Liver (tissue), 9 donors: ENCODE results near the gene ST8SIA5. TPM values are rescaled to one million over a fixed set of nuclear protein-coding genes. Genes with fewer than 3 reads are reported as not detected.

Source experiments
- DNase-seq: peaks from one replicate; pipeline ENCODE4 v3.0.0-alpha.2; 2017; ENCODE audit warnings: low spot score
- H3K27ac ChIP-seq, 2 donors: one replicate each; pipeline ENCODE4 v1.7.0; 2013; ENCODE audit warnings: inconsistent platforms in 2 of 2, low read length in 2 of 2, control low read depth in 1 of 2, low read depth in 1 of 2, mild to moderate bottlenecking in 1 of 2
- H3K27me3 ChIP-seq, 4 donors: one replicate each; pipeline versions ENCODE4 v1.6.1 to v1.7.0; 2013; ENCODE audit warnings: low read length in 3 of 4, inconsistent platforms in 1 of 4, mild to moderate bottlenecking in 1 of 4, moderate library complexity in 1 of 4; ENCODE audit not compliant: control insufficient read depth in 4 of 4, insufficient read depth in 4 of 4
- H3K36me3 ChIP-seq, 4 donors: one replicate each; pipeline versions ENCODE4 v1.6.1 to v1.7.0; 2013; ENCODE audit warnings: low read length in 3 of 4, mild to moderate bottlenecking in 3 of 4, low read depth in 1 of 4, moderate library complexity in 1 of 4; ENCODE audit not compliant: control insufficient read depth in 4 of 4, insufficient read depth in 3 of 4
- H3K4me1 ChIP-seq, 4 donors: one replicate each; pipeline versions ENCODE4 v1.6.1 to v1.7.0; 2013; ENCODE audit warnings: low read length in 3 of 4, mild to moderate bottlenecking in 3 of 4, moderate library complexity in 1 of 4; ENCODE audit not compliant: control insufficient read depth in 4 of 4, insufficient read depth in 4 of 4
- H3K4me3 ChIP-seq, 3 donors: one replicate each; pipeline versions ENCODE4 v1.6.1 to v1.7.0; 2013; ENCODE audit warnings: low read length in 3 of 3, control low read depth in 1 of 3, low read depth in 1 of 3, mild to moderate bottlenecking in 1 of 3
- H3K9ac ChIP-seq, 2 donors: one replicate each; pipeline ENCODE4 v1.7.0; 2013; ENCODE audit warnings: low read length in 2 of 2, mild to moderate bottlenecking in 2 of 2, moderate library complexity in 2 of 2, control low read depth in 1 of 2, low read depth in 1 of 2
- H3K9me3 ChIP-seq, 4 donors: one replicate each; pipeline versions ENCODE4 v1.6.1 to v1.7.0; 2013; ENCODE audit warnings: low read length in 3 of 4; ENCODE audit not compliant: control insufficient read depth in 4 of 4
- EGR1 ChIP-seq, 2 donors: IDR thresholded peaks; 2 replicates each; pipeline ENCODE4 v1.6.1; 2016 to 2018; ENCODE audit warnings: antibody characterized with exemption in 2 of 2, low read depth in 2 of 2
- FOXA1 ChIP-seq: IDR thresholded peaks from 2 replicates; pipeline ENCODE4 v1.6.1; 2016; ENCODE audit warnings: antibody characterized with exemption
- GABPA ChIP-seq, 2 donors: IDR thresholded peaks in 1 of 2; conservative IDR thresholded peaks in 1 of 2; 2 replicates each; pipeline ENCODE4 v1.6.1; 2016; ENCODE audit warnings: antibody characterized with exemption in 2 of 2, mild to moderate bottlenecking in 1 of 2, moderate library complexity in 1 of 2
- HNF4G ChIP-seq: IDR thresholded peaks from 2 replicates; pipeline ENCODE4 v1.6.1; 2016; ENCODE audit warnings: antibody characterized with exemption
- JUND ChIP-seq, 2 donors: IDR thresholded peaks; 2 replicates each; pipeline ENCODE4 v1.6.1; 2016; ENCODE audit warnings: antibody characterized with exemption in 2 of 2
- NR2F2 ChIP-seq: IDR thresholded peaks from 2 replicates; pipeline ENCODE4 v1.6.1; 2016; ENCODE audit warnings: antibody characterized with exemption
- RXRA ChIP-seq, 2 donors: IDR thresholded peaks; 2 replicates each; pipeline ENCODE4 v1.6.1; 2017 to 2018; ENCODE audit warnings: antibody characterized with exemption in 2 of 2, mild to moderate bottlenecking in 1 of 2
- SP1 ChIP-seq: IDR thresholded peaks from 2 replicates; pipeline ENCODE4 v1.6.1; 2018; ENCODE audit warnings: antibody characterized with exemption, mild to moderate bottlenecking
- TAF1 ChIP-seq: conservative IDR thresholded peaks from 2 replicates; pipeline ENCODE4 v1.6.1; 2016; ENCODE audit warnings: antibody characterized with exemption, mild to moderate bottlenecking
- ZBTB33 ChIP-seq: IDR thresholded peaks from 2 replicates; pipeline ENCODE4 v1.6.1; 2016; ENCODE audit warnings: antibody characterized with exemption
- WGBS: extraction: QIAGEN DNeasy Blood & Tissue Kit; methylation state at CpG from one replicate; pipeline ENCODE4 v1.1.7; 2013; 5-methylcytosine and 5-hydroxymethylcytosine counted together
- polyA plus RNA-seq, 2 donors: library from polyadenylated mRNA; stranded (reverse) in 1 of 2; unstranded in 1 of 2; fragments of 200-250 nt in 1 of 2; fragments of >200 nt in 1 of 2; fragmentation: Nextera tagmentation in 1 of 2; extraction: Ambion mirVana in 1 of 2; gene quantifications; one replicate each; pipeline versions ENCODE4 v1.2.1 to v1.2.3, GENCODE V29; 2013 to 2015
- total RNA-seq, 2 donors: library from RNA; depleted of rRNA; stranded (reverse); fragments of >200 nt; gene quantifications; one replicate each; pipeline ENCODE4 v1.2.3, GENCODE V29; 2014
- TF ChIP-seq, protein P1 (sequence below): fragments of 150-350 bp; IDR thresholded peaks from 2 replicates; pipeline ENCODE4 v1.5.1; 2017; ENCODE audit warnings: improper control_type of control experiment, low read depth, low read length; ENCODE audit not compliant: missing input control
- TF ChIP-seq, protein P2 (sequence below): IDR thresholded peaks from 2 replicates; pipeline ENCODE4 v1.6.1; 2016; ENCODE audit warnings: antibody characterized with exemption
- TF ChIP-seq, protein P3 (sequence below): IDR thresholded peaks from 2 replicates; pipeline ENCODE4 v1.6.1; 2016; ENCODE audit warnings: antibody characterized with exemption, mild to moderate bottlenecking
- donor health status: healthy.
- donor health status: healthy.
- donor health status: healthy.
- donor health status: healthy.
- donor health status: healthy.

The ST8SIA5 gene
- total and polyA plus RNA-seq, 4 donors, result under 0.01 to 0.12 (median 0.05) TPM; not detected in 1

GRCh38 chr18:46629361-46629760 is 127.5 kb downstream of the ST8SIA5 start:
- no peak for DNase-seq
- WGBS, result 92% methylated on average over 5 of the region's 5 CpGs
- no peak overlapping the region for H3K9ac ChIP-seq
- H3K36me3 ChIP-seq, result no peaks in the 10 kb centered on the region
- peaks cover 0 to 6% (median 0%) of the 10 kb centered on the region in 4 donors for H3K9me3 ChIP-seq
- peaks cover 0 to 3% (median under 1%) of the 10 kb centered on the region in 4 donors for H3K27me3 ChIP-seq
- H3K27ac ChIP-seq, result no peak overlapping the region
- H3K4me1 ChIP-seq, result no peaks in the 10 kb centered on the region
- no peak for TF ChIP-seq TAF1
- TF ChIP-seq, protein P1, sequence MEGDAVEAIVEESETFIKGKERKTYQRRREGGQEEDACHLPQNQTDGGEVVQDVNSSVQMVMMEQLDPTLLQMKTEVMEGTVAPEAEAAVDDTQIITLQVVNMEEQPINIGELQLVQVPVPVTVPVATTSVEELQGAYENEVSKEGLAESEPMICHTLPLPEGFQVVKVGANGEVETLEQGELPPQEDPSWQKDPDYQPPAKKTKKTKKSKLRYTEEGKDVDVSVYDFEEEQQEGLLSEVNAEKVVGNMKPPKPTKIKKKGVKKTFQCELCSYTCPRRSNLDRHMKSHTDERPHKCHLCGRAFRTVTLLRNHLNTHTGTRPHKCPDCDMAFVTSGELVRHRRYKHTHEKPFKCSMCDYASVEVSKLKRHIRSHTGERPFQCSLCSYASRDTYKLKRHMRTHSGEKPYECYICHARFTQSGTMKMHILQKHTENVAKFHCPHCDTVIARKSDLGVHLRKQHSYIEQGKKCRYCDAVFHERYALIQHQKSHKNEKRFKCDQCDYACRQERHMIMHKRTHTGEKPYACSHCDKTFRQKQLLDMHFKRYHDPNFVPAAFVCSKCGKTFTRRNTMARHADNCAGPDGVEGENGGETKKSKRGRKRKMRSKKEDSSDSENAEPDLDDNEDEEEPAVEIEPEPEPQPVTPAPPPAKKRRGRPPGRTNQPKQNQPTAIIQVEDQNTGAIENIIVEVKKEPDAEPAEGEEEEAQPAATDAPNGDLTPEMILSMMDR, result no peak
- TF ChIP-seq NR2F2, result no peak
- TF ChIP-seq EGR1 (IDR thresholded peaks at IDR 0.05; ENCODE audit: low read depth in 2 of 2), result no peak
- TF ChIP-seq GABPA (IDR thresholded peaks at IDR 0.05 in 1 of 2, conservative IDR thresholded peaks at IDR 0.05 in 1 of 2), result no peak
- no peak for TF ChIP-seq HNF4G
- no peak for TF ChIP-seq ZBTB33
- H3K4me3 ChIP-seq, result no peak overlapping the region

- no peak overlapping the region for H3K4me3 ChIP-seq
- H3K27ac ChIP-seq, result no peak overlapping the region
- no peak overlapping the region for H3K9ac ChIP-seq
- TF ChIP-seq RXRA (IDR thresholded peaks at IDR 0.05), result no peak
- TF ChIP-seq, protein P1, result no peak
- no peak for TF ChIP-seq HNF4G
- TF ChIP-seq ZBTB33, result no peak
- TF ChIP-seq, protein P2, sequence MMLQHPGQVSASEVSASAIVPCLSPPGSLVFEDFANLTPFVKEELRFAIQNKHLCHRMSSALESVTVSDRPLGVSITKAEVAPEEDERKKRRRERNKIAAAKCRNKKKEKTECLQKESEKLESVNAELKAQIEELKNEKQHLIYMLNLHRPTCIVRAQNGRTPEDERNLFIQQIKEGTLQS, result no peak
- no peak for TF ChIP-seq FOXA1
- TF ChIP-seq TAF1, result no peak
- no peak for TF ChIP-seq SP1
- TF ChIP-seq, protein P3, sequence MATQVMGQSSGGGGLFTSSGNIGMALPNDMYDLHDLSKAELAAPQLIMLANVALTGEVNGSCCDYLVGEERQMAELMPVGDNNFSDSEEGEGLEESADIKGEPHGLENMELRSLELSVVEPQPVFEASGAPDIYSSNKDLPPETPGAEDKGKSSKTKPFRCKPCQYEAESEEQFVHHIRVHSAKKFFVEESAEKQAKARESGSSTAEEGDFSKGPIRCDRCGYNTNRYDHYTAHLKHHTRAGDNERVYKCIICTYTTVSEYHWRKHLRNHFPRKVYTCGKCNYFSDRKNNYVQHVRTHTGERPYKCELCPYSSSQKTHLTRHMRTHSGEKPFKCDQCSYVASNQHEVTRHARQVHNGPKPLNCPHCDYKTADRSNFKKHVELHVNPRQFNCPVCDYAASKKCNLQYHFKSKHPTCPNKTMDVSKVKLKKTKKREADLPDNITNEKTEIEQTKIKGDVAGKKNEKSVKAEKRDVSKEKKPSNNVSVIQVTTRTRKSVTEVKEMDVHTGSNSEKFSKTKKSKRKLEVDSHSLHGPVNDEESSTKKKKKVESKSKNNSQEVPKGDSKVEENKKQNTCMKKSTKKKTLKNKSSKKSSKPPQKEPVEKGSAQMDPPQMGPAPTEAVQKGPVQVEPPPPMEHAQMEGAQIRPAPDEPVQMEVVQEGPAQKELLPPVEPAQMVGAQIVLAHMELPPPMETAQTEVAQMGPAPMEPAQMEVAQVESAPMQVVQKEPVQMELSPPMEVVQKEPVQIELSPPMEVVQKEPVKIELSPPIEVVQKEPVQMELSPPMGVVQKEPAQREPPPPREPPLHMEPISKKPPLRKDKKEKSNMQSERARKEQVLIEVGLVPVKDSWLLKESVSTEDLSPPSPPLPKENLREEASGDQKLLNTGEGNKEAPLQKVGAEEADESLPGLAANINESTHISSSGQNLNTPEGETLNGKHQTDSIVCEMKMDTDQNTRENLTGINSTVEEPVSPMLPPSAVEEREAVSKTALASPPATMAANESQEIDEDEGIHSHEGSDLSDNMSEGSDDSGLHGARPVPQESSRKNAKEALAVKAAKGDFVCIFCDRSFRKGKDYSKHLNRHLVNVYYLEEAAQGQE, result no peak
- TF ChIP-seq EGR1 (IDR thresholded peaks at IDR 0.05; ENCODE audit: low read depth in 2 of 2), result no peak
- no peak for TF ChIP-seq NR2F2
- no peak for TF ChIP-seq JUND (IDR thresholded peaks at IDR 0.05)
- H3K27me3 ChIP-seq, result peaks cover 0 to 3% (median under 1%) of the 10 kb centered on the region in 4 donors
- no peaks in the 10 kb centered on the region for H3K4me1 ChIP-seq
- no peak for DNase-seq
- 67% methylated on average over 5 of the region's 5 CpGs for WGBS
- no peaks in the 10 kb centered on the region for H3K9me3 ChIP-seq
- no peaks in the 10 kb centered on the region for H3K36me3 ChIP-seq
Observed at GRCh38 chr18:46628206-46628605, 128.6 kb downstream of the ST8SIA5 start.
